ENCODE measurements around the gene PRTG.

- TF ChIP-seq CTCF (IDR thresholded peaks at IDR 0.05) (no peak), POLR2A (IDR thresholded peaks at IDR 0.05) (no peak), POLR2AphosphoS5 (IDR thresholded peaks at IDR 0.05) (no peak)
Observed at GRCh38 chr15:55764398-55764797, 21.4 kb upstream of the PRTG start.
